ENCODE measurements around the gene LSM14B. TPM values are rescaled to one million over a fixed set of nuclear protein-coding genes. Genes with fewer than 3 reads are reported as not detected.

LSM14B gene
- total RNA-seq, 1 donor from 2014 or later = 32.7 TPM

GRCh38 chr20:62164879-62165761, 42.8 kb downstream of the LSM14B start:
- no peak for DNase-seq

GRCh38 chr20:62165762-62166399, 43.6 kb downstream of the LSM14B start:
- DNase-seq = no peak

- no peak for DNase-seq
Observed at GRCh38 chr20:62167474-62167873, 45.2 kb downstream of the LSM14B start.

- DNase-seq = no peak
Observed at GRCh38 chr20:62168061-62168460, 45.8 kb downstream of the LSM14B start.

GRCh38 chr20:62168890-62169435, 46.7 kb downstream of the LSM14B start:
- DNase-seq = no peak

GRCh38 chr20:62170536-62170935, 48.3 kb downstream of the LSM14B start:
- DNase-seq = no peak

GRCh38 chr20:62171245-62171644, 49.0 kb downstream of the LSM14B start:
- no peak for DNase-seq

- no peak for DNase-seq
Observed at GRCh38 chr20:62172666-62173065, 50.4 kb downstream of the LSM14B start.

GRCh38 chr20:62174021-62174804, 51.9 kb downstream of the LSM14B start:
- no peak for DNase-seq

- DNase-seq = no peak
Observed at GRCh38 chr20:62174870-62175624, 52.8 kb downstream of the LSM14B start.

- no peak for DNase-seq
Observed at GRCh38 chr20:62175711-62176110, 53.4 kb downstream of the LSM14B start.

GRCh38 chr20:62176866-62177265, 54.6 kb downstream of the LSM14B start:
- no peak for DNase-seq

GRCh38 chr20:62177307-62177706, 55.0 kb downstream of the LSM14B start:
- no peak for DNase-seq

GRCh38 chr20:62178316-62179161, 56.3 kb downstream of the LSM14B start:
- DNase-seq = no peak

GRCh38 chr20:62179162-62179504, 56.9 kb downstream of the LSM14B start:
- no peak for DNase-seq

- DNase-seq = no peak
Observed at GRCh38 chr20:62181808-62182207, 59.5 kb downstream of the LSM14B start.

- DNase-seq = peak; percentile 92
Observed at GRCh38 chr20:62182469-62183425, 60.5 kb downstream of the LSM14B start, which contains the start of gene MTG2. MTG2 (plus strand) TSS chr20:62183028; CDS start chr20:62193421, 10,393 bp downstream.

GRCh38 chr20:62183426-62184142, 61.3 kb downstream of the LSM14B start:
- DNase-seq = no peak

Data from skin of body (tissue), 2 donors.